ENCODE results near the gene CP.

DNA sequence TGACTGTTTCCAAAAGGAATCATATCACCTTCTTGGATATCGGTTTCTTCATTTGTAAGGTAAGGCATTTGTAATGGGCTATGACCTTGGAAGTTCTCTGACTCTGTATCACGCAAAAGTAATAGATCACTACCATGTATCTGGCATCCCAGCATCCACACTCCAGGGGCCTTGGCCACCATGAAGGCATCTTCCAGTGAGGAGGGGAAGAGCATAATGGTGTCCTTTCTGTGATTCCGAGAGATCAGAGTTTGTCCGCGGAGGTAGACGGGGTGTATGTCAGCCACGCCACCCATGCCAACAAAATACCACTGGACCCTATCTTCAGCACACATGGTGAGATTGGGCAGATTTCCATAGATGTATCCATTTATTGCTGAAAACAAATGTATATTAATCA is 48.1 kb upstream of the CP start:
- no peak for TF ChIP-seq SP1 (IDR thresholded peaks at IDR 0.05)
- TF ChIP-seq FOXA1 (IDR thresholded peaks at IDR 0.05), result no peak
- no peak for TF ChIP-seq FOXM1 (IDR thresholded peaks at IDR 0.05; ENCODE audit: borderline replicate concordance)
- no peak for TF ChIP-seq LEF1 (IDR thresholded peaks at IDR 0.05; ENCODE audit: borderline replicate concordance)
- TF ChIP-seq BHLHE40 (IDR thresholded peaks at IDR 0.05; ENCODE audit: borderline replicate concordance), result no peak
- no peak for TF ChIP-seq NFRKB (IDR thresholded peaks at IDR 0.05)

Data from HEK293T (cell line).